H9 (cell line): Measurements from ENCODE around the gene TNC. TPM values are rescaled to one million over a fixed set of nuclear protein-coding genes. Genes with fewer than 3 reads are reported as not detected.

Experiments used
- DNase-seq: peaks from one replicate; pipeline ENCODE4 v3.0.0-alpha.2; 2017
- H2AFZ ChIP-seq: one replicate; pipeline ENCODE4 v1.6.1; 2013; ENCODE audit warnings: mild to moderate bottlenecking, low read length, control low read depth, moderate library complexity
- H2AK5ac ChIP-seq: 2 replicates; pipeline ENCODE4 v1.6.1; 2013; ENCODE audit warnings: low read length, control low read depth, mixed read lengths; ENCODE audit not compliant: insufficient read length
- H2BK120ac ChIP-seq: one replicate; pipeline ENCODE4 v1.6.1; 2013; ENCODE audit warnings: low read depth, mild to moderate bottlenecking, low read length, control low read depth, inconsistent platforms; ENCODE audit not compliant: poor library complexity, severe bottlenecking
- H2BK12ac ChIP-seq: 2 replicates; pipeline ENCODE4 v1.6.1; 2013; ENCODE audit warnings: low read length, control low read depth, mixed read lengths, low read depth; ENCODE audit not compliant: insufficient read length
- H2BK15ac ChIP-seq: 2 replicates; pipeline ENCODE4 v1.6.1; 2013; ENCODE audit warnings: low read depth, low read length, control low read depth
- H2BK20ac ChIP-seq: one replicate; pipeline ENCODE4 v1.6.1; 2013; ENCODE audit warnings: low read depth, mild to moderate bottlenecking, low read length, control low read depth, inconsistent platforms; ENCODE audit not compliant: poor library complexity, severe bottlenecking
- H2BK5ac ChIP-seq: 2 replicates; pipeline ENCODE4 v1.6.1; 2013; ENCODE audit warnings: low read length, control low read depth, mixed read lengths; ENCODE audit not compliant: insufficient read length
- H3K14ac ChIP-seq: 2 replicates; pipeline ENCODE4 v1.6.1; 2013; ENCODE audit warnings: low read length, control low read depth; ENCODE audit not compliant: insufficient read depth
- H3K18ac ChIP-seq: 2 replicates; pipeline ENCODE4 v1.6.1; 2013; ENCODE audit warnings: low read depth, mild to moderate bottlenecking, mixed read lengths, low read length, control low read depth; ENCODE audit not compliant: insufficient read length
- H3K23ac ChIP-seq: 2 replicates; pipeline ENCODE4 v1.6.1; 2013; ENCODE audit warnings: low read length, control low read depth, mixed read lengths, low read depth; ENCODE audit not compliant: insufficient read length
- H3K23me2 ChIP-seq: 2 replicates; pipeline ENCODE4 v1.6.1; 2013; ENCODE audit warnings: low read depth, mild to moderate bottlenecking, mixed read lengths, low read length, control low read depth; ENCODE audit not compliant: insufficient read length, poor library complexity, severe bottlenecking
- H3K27ac ChIP-seq: 2 replicates; pipeline ENCODE4 v1.5.1; 2013; ENCODE audit warnings: low read length, control low read depth, mixed read lengths, low read depth; ENCODE audit not compliant: insufficient read length
- H3K27me3 ChIP-seq: 2 replicates; pipeline ENCODE4 v1.6.1; 2013; ENCODE audit warnings: low read length, control low read depth, inconsistent platforms; ENCODE audit not compliant: insufficient read depth
- H3K4ac ChIP-seq: 2 replicates; pipeline ENCODE4 v1.6.1; 2013; ENCODE audit warnings: low read depth, mild to moderate bottlenecking, control low read depth, inconsistent platforms, low read length, moderate library complexity
- H3K4me1 ChIP-seq: 2 replicates; pipeline ENCODE4 v1.6.1; 2013; ENCODE audit warnings: low read length, control low read depth, inconsistent platforms; ENCODE audit not compliant: insufficient read depth
- H3K4me2 ChIP-seq: 2 replicates; pipeline ENCODE4 v1.6.1; 2013; ENCODE audit warnings: low read length, control low read depth, mixed read lengths; ENCODE audit not compliant: insufficient read length, insufficient read depth
- H3K56ac ChIP-seq: 2 replicates; pipeline ENCODE4 v1.6.1; 2013; ENCODE audit warnings: low read depth, mild to moderate bottlenecking, mixed read lengths, low read length, control low read depth; ENCODE audit not compliant: insufficient read length
- H3K79me1 ChIP-seq: 2 replicates; pipeline ENCODE4 v1.6.1; 2013; ENCODE audit warnings: low read depth, mild to moderate bottlenecking, moderate library complexity, low read length, control low read depth, inconsistent platforms; ENCODE audit not compliant: insufficient read depth, poor library complexity, severe bottlenecking
- H3K79me2 ChIP-seq: 2 replicates; pipeline ENCODE4 v1.6.1; 2013; ENCODE audit warnings: low read length, control low read depth, inconsistent platforms; ENCODE audit not compliant: insufficient read depth
- H3K9ac ChIP-seq: 2 replicates; pipeline ENCODE4 v1.6.1; 2013; ENCODE audit warnings: low read length, control low read depth, mixed read lengths; ENCODE audit not compliant: insufficient read length; ENCODE audit errors: extremely low read depth
- H3K9me3 ChIP-seq: one replicate; pipeline ENCODE4 v1.6.1; 2013; ENCODE audit warnings: low read depth, low read length, inconsistent platforms; ENCODE audit not compliant: control insufficient read depth
- H3T11ph ChIP-seq: one replicate; pipeline ENCODE4 v1.6.1; 2013; ENCODE audit warnings: mild to moderate bottlenecking, low read length, control low read depth, inconsistent platforms
- H4K20me1 ChIP-seq: one replicate; pipeline ENCODE4 v1.6.1; 2013; ENCODE audit not compliant: control insufficient read depth, insufficient read length, insufficient read depth
- H4K5ac ChIP-seq: 2 replicates; pipeline ENCODE4 v1.6.1; 2013; ENCODE audit warnings: low read depth, mild to moderate bottlenecking, mixed read lengths, low read length, control low read depth; ENCODE audit not compliant: insufficient read length
- H4K8ac ChIP-seq: replicated peaks from 2 replicates; pipeline ENCODE4 v1.6.1; 2013; ENCODE audit warnings: low read length, control low read depth, mixed read lengths, low read depth; ENCODE audit not compliant: insufficient read length
- H4K91ac ChIP-seq: 2 replicates; pipeline ENCODE4 v1.6.1; 2013; ENCODE audit warnings: low read depth, mild to moderate bottlenecking, moderate library complexity, mixed read lengths, low read length, control low read depth; ENCODE audit not compliant: insufficient read length
- H3K27ac Mint-ChIP-seq, 3 experiments: 2 replicates in 2 of 3; 3 replicates in 1 of 3; pipeline ENCODE4 v1.8.0; 2020 to 2021; ENCODE audit warnings: mixed read lengths in 3 of 3, mild to moderate bottlenecking in 1 of 3, moderate library complexity in 1 of 3
- H3K27me3 Mint-ChIP-seq: 2 replicates; pipeline ENCODE4 v1.8.0; 2021; ENCODE audit warnings: low read depth, mild to moderate bottlenecking, moderate library complexity, mixed read lengths
- H3K36me3 Mint-ChIP-seq, 3 experiments: 2 replicates in 2 of 3; 3 replicates in 1 of 3; pipeline ENCODE4 v1.8.0; 2020 to 2021; ENCODE audit warnings: low read depth in 3 of 3, mixed read lengths in 3 of 3; ENCODE audit not compliant: insufficient read depth in 1 of 3
- H3K4me1 Mint-ChIP-seq, 2 experiments: 2 replicates each; pipeline ENCODE4 v1.8.0; 2020; ENCODE audit warnings: mixed read lengths in 2 of 2
- H3K4me3 Mint-ChIP-seq, 2 experiments: 2 replicates in 1 of 2; 3 replicates in 1 of 2; pipeline ENCODE4 v1.8.0; 2020 to 2021; ENCODE audit warnings: mild to moderate bottlenecking in 2 of 2, mixed read lengths in 2 of 2, moderate library complexity in 1 of 2
- H3K9me3 Mint-ChIP-seq, 2 experiments: 2 replicates in 1 of 2; 3 replicates in 1 of 2; pipeline ENCODE4 v1.8.0; 2020; ENCODE audit warnings: mild to moderate bottlenecking in 2 of 2, mixed read lengths in 2 of 2, moderate library complexity in 1 of 2
- CTCF ChIP-seq: fragments of 200-600 bp; sonication (generic); conservative IDR thresholded peaks from 3 replicates; pipeline ENCODE4 v1.8.0; 2021; ENCODE audit warnings: antibody characterized with exemption, mild to moderate bottlenecking
- WGBS: extraction: QIAGEN DNeasy Blood & Tissue Kit; methylation state at CpG from one replicate; pipeline ENCODE4 v1.1.7; 2013; ENCODE audit warnings: missing lambda C conversion rate, low lambda C conversion rate, mixed read lengths; ENCODE audit not compliant: insufficient read length; ENCODE audit errors: extremely low coverage; 5-methylcytosine and 5-hydroxymethylcytosine counted together
- total RNA-seq: library from RNA; stranded (reverse); gene quantifications from 2 replicates; pipeline ENCODE4 v1.2.1, GENCODE V29; 2021

The TNC gene
- total RNA-seq, 1 experiment from 2014 or later: 0.63 TPM

GRCh38 chr9:115030006-115030405 lies 88.0 kb downstream of the TNC start:
- H3K36me3 Mint-ChIP-seq: no peaks in the 10 kb centered on the region
- H2AFZ ChIP-seq: no peak overlapping the region
- WGBS: no CpG with 5 or more reads among the region's 4 CpGs
- no peak overlapping the region for H4K91ac ChIP-seq
- no peak for DNase-seq
- H3K27me3 Mint-ChIP-seq: peaks cover 32% of the 10 kb centered on the region
- H2BK20ac ChIP-seq: no peak overlapping the region
- H2BK12ac ChIP-seq: no peak overlapping the region
- H3K79me1 ChIP-seq: no peaks in the 10 kb centered on the region
- H3K4ac ChIP-seq: no peak overlapping the region
- H4K8ac ChIP-seq: no peak overlapping the region
- no peak overlapping the region for H3K9ac ChIP-seq
- no peak overlapping the region for H3K14ac ChIP-seq
- no peaks in the 10 kb centered on the region for H3K79me2 ChIP-seq
- H3K4me1 Mint-ChIP-seq: peaks cover 7 to 8% of the 10 kb centered on the region in 2 experiments
- H3K18ac ChIP-seq: no peak overlapping the region
- no peaks in the 10 kb centered on the region for H3K23me2 ChIP-seq
- H3K9me3 Mint-ChIP-seq: no peaks in the 10 kb centered on the region
- H4K20me1 ChIP-seq: no peaks in the 10 kb centered on the region
- H3K27me3 ChIP-seq: no peaks in the 10 kb centered on the region
- no peak overlapping the region for H3K27ac ChIP-seq
- H3K56ac ChIP-seq: no peak overlapping the region
- no peaks in the 10 kb centered on the region for H3K4me1 ChIP-seq
- no peak overlapping the region for H4K5ac ChIP-seq
- no peak overlapping the region for H3K27ac Mint-ChIP-seq
- no peak overlapping the region for H2BK15ac ChIP-seq
- TF ChIP-seq CTCF: no peak
- no peak overlapping the region for H3K4me2 ChIP-seq
- no peak overlapping the region for H3K4me3 Mint-ChIP-seq
- H3K23ac ChIP-seq: no peak overlapping the region
- no peak overlapping the region for H2AK5ac ChIP-seq
- H3T11ph ChIP-seq: no peak overlapping the region
- no peak overlapping the region for H2BK120ac ChIP-seq
- no peaks in the 10 kb centered on the region for H3K9me3 ChIP-seq
- no peak overlapping the region for H2BK5ac ChIP-seq
